ENCODE results near the gene SMIM33.
"Not testable (repeated sequence)": the region's sequence is repeated elsewhere in the genome, so short reads cannot be mapped to it uniquely, and the experiment has no call there.

Gene SMIM33
- 0 to 0.36 (median 0.18) reads per million in 4 experiments for total RNA-seq

DNA sequence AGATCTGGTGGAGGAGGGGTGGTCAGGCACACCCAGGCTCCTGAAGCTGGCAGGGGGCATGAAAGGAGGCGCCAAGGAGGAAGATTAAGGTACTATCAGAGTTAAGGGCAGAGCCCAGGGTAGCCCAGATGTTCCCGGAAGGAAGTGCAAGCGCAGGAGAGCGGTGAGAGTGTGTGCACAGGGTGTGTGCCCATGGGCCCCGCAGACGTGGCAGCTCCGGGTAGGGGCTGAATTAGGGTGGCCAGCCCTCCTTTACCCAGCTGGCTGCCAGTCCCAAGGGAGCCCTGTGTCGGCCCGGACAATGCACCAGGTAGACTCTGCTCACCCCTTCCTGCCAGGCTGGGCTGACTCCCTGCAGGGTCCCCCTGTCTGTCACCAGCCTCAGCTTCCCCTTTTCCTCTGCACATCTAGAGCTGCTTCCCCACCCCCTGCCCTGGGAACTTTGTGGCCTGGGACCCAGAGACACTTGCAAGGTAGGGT, at the start of gene SMIM33:
Gene SMIM33 (plus strand): TSS at position 184 of the 480 bp plus-strand sequence. CDS start 118 bp downstream, at position 302.
- DNase-seq = no peak

DNA sequence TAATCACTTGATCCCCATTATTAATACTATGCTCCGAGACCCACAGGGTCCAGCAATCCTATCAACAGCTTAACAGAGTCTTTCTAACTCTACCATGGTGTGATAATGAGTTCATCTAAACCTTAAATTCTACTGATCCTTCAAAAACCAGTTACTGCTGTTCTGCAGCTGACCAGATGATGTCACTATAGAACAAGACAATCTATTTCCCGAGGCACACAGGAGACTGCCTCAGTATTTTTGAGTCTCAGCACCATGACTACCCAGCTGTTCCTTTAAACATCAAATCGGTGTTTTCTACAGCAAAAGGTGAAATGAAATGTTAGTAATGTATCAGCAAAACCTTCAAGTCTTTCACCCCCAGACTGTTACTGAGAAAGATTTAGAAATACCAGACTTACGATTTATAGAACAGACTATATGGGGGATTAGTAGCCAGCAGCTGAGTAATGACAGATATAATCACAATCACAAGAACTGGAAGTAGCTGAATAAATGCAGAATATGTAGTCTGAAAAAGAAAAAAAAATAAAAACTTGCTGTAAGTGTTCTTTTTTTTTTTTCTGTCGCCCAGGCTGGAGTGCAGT, 48.4 kb upstream of the SMIM33 start:
- DNase-seq = peak; percentile 17

- DNase-seq = no peak
Measured at GRCh38 chr5:139425497-139425896, 45.3 kb upstream of the SMIM33 start.

- DNase-seq = no peak
Measured at GRCh38 chr5:139426203-139426885, 44.5 kb upstream of the SMIM33 start.

GRCh38 chr5:139430015-139430414, 40.8 kb upstream of the SMIM33 start:
- DNase-seq = no peak

DNA sequence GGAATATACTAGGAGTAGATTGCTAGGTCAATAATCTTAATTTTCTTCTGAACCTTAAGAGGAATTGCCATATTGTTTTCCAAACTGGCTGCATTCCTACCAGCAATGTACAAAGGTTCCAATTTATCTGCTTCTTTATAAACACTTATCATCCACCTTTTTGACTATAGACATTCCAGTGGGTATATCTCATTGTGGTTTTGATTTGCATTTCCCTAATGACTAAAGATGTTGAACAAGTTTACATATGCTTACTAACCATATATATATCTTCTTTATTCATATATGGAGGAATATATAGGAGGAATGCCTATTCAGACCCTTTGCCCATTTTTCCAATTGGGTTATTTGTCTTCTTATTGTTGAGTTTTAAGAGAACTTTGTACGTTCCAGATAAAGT, 39.1 kb upstream of the SMIM33 start:
- DNase-seq = no peak

DNA sequence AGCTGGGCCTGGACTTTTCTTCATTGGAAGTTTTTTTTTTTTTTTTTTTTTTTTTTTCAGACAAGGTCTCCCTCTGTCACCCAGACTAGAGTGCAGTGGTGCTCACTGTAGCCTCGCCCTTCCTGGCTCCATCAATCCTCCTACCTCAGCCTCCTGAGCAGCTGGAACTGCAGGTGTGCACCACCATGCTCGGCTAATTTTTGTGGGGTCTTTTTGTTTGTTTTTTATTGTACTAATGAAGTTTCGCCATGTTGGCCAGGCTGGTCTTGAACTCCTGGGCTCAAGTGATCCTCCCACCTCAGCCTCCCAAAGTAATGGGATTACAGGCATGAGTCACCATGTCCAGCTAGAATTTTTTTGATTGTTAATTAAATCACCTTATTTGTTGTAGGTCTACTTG, 35.1 kb upstream of the SMIM33 start:
- no peak for DNase-seq

GRCh38 chr5:139438707-139439012, 32.1 kb upstream of the SMIM33 start:
- DNase-seq = no peak

- DNase-seq = peak; percentile 87
Measured at GRCh38 chr5:139439013-139439903, 31.5 kb upstream of the SMIM33 start, which contains the start of gene DNAJC18. DNAJC18 (minus strand) TSS chr5:139439525; CDS start chr5:139439445, 80 bp downstream.

- DNase-seq = not testable (repeated sequence)
Measured at GRCh38 chr5:139440416-139440815, 30.4 kb upstream of the SMIM33 start.

GRCh38 chr5:139443831-139444453, 26.9 kb upstream of the SMIM33 start:
- no peak for DNase-seq

- no peak for DNase-seq
Measured at GRCh38 chr5:139445325-139446170, 25.3 kb upstream of the SMIM33 start.

DNA sequence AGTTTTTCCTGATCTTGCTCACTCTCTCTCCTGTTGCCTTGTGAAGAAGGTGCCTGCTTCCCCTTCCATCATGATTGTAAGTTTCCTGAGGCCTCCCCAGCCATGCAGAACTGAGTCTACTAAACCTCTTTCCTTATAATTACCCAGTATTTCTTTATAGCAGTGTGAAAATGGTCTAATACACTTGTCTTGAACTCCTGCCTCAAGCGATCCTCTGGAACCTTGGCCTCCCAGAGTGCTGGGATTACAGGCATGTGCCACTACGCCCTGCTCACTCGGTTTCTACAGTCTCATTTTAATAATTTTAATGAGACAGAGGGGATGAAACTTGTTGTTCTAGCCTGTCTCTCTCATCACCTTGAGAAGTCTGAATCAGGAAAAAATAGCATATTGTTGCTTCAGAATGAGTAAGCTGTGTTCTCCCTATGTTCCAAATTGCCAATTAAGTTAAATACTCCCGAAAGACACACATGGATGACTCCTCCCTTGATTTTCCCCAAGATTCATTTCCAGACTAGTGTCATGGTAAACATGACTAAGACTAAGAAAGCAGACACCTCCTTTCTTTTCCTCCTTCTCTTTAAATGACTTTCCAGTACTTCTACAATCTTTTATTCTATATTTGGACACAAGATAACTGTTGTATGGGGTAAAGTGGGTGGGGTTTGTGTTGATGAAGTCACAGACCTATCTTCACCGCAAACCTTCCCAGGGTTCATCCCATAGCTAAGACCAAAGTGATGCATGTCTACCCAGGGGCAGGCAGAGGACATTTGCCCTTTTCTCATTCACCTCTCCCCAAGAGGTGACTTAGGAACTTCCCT, 23.6 kb upstream of the SMIM33 start:
- no peak for DNase-seq

- DNase-seq = no peak
Measured at GRCh38 chr5:139451176-139451575, 19.6 kb upstream of the SMIM33 start.

GRCh38 chr5:139451878-139452660, 18.7 kb upstream of the SMIM33 start:
- DNase-seq = no peak

DNA sequence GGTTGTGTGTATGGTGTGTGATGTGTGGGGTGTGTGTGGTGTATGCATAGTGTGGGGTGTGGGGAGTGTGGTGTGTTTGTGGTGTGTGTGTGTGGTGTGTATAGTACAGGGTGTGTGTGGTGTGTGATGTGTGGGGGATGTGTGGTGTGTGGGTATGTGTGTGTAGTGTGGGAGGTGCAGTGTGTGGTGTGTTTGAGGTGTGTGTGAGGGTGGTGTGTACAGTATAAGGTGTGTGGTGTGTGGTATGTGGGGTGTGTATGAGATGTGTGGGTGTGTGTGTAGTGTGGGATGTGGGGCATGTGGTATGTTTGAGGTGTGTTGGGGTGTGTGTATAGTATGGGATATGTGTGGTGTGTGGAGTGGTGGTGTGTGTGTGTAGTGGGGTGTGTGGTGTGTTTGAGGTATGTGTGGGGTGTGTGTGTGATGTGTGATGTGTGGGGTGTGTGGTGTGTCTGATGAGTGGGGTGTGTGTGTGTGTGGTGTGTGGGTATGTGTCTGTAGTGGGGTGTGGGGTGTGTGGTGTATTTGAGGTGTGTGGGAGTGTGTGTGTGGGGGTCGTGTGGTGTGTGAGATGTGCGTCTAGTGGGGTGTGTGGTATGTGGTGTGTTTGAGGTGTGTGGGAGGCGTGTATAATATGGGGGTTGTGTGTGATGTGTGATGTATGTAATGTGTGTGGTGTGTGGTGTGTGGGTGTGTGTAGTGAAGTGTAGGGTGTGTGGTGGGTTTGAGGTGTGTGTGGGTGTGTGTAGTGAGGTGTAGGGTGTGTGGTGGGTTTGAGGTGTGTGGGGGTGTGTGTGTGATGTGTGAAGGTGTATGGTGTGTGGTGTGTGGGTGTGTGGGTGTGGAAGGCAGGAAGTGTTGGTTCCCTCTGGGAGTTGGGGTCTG, 16.9 kb upstream of the SMIM33 start:
- no peak for DNase-seq

- no peak for DNase-seq
Measured at GRCh38 chr5:139454568-139455290, 16.1 kb upstream of the SMIM33 start.

GRCh38 chr5:139456776-139457175, 14.0 kb upstream of the SMIM33 start:
- DNase-seq = no peak

Data from effector CD8-positive, alpha-beta T cell (primary cell).